ENCODE data around the gene WDR73. TPM values are rescaled to one million over a fixed set of nuclear protein-coding genes. Genes with fewer than 3 reads are reported as not detected.

Gene WDR73
- polyA plus RNA-seq, 1 donor (not counting 4 experiments of a cell fraction or from before 2014, with no cell fraction given) = 23.6 TPM

DNA sequence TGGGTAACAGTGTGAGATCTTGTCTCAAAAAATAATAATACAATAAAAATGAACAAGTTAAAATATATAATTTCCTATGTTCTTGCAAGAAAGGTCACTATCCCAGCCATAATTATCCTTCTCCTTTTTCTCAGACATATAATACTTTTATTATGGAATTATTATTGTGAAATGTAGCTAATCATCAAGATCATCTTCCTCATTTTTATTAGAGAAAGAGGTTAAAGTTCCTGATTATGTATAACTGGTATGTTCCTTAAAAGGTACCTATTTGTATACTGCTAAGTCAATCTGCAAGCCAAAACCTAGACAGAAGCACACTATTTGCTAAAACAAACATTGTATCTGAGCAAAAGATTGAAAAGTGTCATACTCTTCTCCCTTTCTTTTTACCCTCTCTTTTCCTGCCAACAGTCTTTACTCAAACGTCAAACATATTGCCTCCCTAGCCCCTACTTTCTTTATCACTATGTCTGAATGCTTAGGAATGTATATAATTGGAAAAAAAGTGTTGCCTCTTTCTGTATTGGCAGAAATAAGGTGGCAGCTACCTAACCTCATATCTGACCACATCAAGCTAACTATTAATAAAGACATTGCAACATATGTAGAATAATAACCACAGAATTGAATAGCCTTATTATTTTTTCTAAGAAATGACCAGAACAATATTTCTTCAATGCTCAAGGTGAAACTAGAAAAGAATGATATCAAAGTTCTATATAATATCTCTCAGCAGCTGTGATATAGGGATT, 43.3 kb upstream of the WDR73 start:
- H3K9me3 ChIP-seq (ENCODE audit: control insufficient read depth, low read depth, low read length) = no peaks in the 10 kb centered on the region
- H4K20me1 ChIP-seq (ENCODE audit: control insufficient read depth, extremely low read depth, insufficient read depth, low read length) = no peaks in the 10 kb centered on the region
- no peak overlapping the region for H3K4me2 ChIP-seq (ENCODE audit: control insufficient read depth, extremely low read depth, insufficient read depth, low read depth, low read length)
- DNase-seq (ENCODE audit: low read depth, low spot score) = no peak
- H3K36me3 ChIP-seq (ENCODE audit: control insufficient read depth in 2 of 2, extremely low read depth in 1 of 2, insufficient read depth in 2 of 2, low read length in 2 of 2) = no peaks in the 10 kb centered on the region
- H2AFZ ChIP-seq (ENCODE audit: control insufficient read depth, low read length) = no peak overlapping the region
- FAIRE-seq = no peak
- H3K27ac ChIP-seq (ENCODE audit: control insufficient read depth, insufficient read depth, low read length) = no peak overlapping the region
- H3K9me1 ChIP-seq (ENCODE audit: control insufficient read depth, extremely low read depth, insufficient read depth, low read length) = no peaks in the 10 kb centered on the region
- H3K79me2 ChIP-seq (ENCODE audit: control insufficient read depth, insufficient read depth, low read length) = peaks cover 93% of the 10 kb centered on the region
- H3K4me1 ChIP-seq (ENCODE audit: control insufficient read depth, extremely low read depth, insufficient read depth, low read length) = peaks cover 9% of the 10 kb centered on the region
- H3K9ac ChIP-seq (ENCODE audit: control insufficient read depth, extremely low read depth, insufficient read depth, low read length) = no peak overlapping the region
- dilution Hi-C loops (cut with MboI; ENCODE audit: extremely low pct_ligation_motif_present, low sequenced_read_pairs) = no loop called here
- H3K27me3 ChIP-seq (ENCODE audit: control insufficient read depth, extremely low read depth, insufficient read depth, low read length) = no peaks in the 10 kb centered on the region
- H3K4me3 ChIP-seq (ENCODE audit: control insufficient read depth in 2 of 3, extremely low read depth in 1 of 3, insufficient read depth in 2 of 3, low read depth in 1 of 3, low read length in 3 of 3) = no peak overlapping the region
- no peak for TF ChIP-seq CTCF (optimal IDR thresholded peaks at IDR 0.05 in 1 of 3, IDR thresholded peaks at IDR 0.05 in 1 of 3, conservative IDR thresholded peaks at IDR 0.05 in 1 of 3; ENCODE audit: extremely low read depth in 1 of 3, insufficient read depth in 2 of 3, low read length in 3 of 3)
- TF ChIP-seq EZH2 (IDR thresholded peaks at IDR 0.05; ENCODE audit: low read length) = no peak

DNA sequence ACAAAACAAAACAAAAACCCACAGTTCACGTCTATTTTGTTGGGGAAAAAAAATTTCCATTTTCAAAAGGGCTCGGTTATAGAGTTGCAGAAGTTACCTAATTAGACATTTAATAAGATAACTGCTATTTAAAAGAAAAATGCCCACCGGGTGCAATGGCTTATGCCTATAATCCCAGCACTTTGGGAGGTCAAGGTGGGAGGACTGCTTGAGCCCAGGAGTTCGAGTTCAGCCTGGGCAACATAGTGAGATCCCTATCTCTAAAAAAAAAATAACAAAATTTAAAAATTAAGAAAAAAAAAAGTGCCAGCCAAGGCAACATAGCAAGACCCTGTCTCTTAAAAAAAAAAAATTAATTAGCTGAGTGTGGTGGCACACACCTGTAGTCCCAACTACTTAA, 42.7 kb upstream of the WDR73 start:
- dilution Hi-C loops (cut with MboI; ENCODE audit: extremely low pct_ligation_motif_present, low sequenced_read_pairs) = no loop called here
- Histone ChIP-seq H3K9ac (ENCODE audit: control insufficient read depth, extremely low read depth, insufficient read depth, low read length) (no peak overlapping the region), H3K36me3 (ENCODE audit: control insufficient read depth in 2 of 2, extremely low read depth in 1 of 2, insufficient read depth in 2 of 2, low read length in 2 of 2) (no peaks in the 10 kb centered on the region), H3K27me3 (ENCODE audit: control insufficient read depth, extremely low read depth, insufficient read depth, low read length) (no peaks in the 10 kb centered on the region), H3K27ac (ENCODE audit: control insufficient read depth, insufficient read depth, low read length) (no peak overlapping the region), H3K4me2 (ENCODE audit: control insufficient read depth, extremely low read depth, insufficient read depth, low read depth, low read length) (no peak overlapping the region), H3K79me2 (ENCODE audit: control insufficient read depth, insufficient read depth, low read length) (peaks cover 91% of the 10 kb centered on the region), H3K9me3 (ENCODE audit: control insufficient read depth, low read depth, low read length) (no peaks in the 10 kb centered on the region), H4K20me1 (ENCODE audit: control insufficient read depth, extremely low read depth, insufficient read depth, low read length) (no peaks in the 10 kb centered on the region), H2AFZ (ENCODE audit: control insufficient read depth, low read length) (no peak overlapping the region), H3K4me1 (ENCODE audit: control insufficient read depth, extremely low read depth, insufficient read depth, low read length) (peaks cover 9% of the 10 kb centered on the region), H3K4me3 (ENCODE audit: control insufficient read depth in 2 of 3, extremely low read depth in 1 of 3, insufficient read depth in 2 of 3, low read depth in 1 of 3, low read length in 3 of 3) (no peak overlapping the region), H3K9me1 (ENCODE audit: control insufficient read depth, extremely low read depth, insufficient read depth, low read length) (no peaks in the 10 kb centered on the region)
- DNase-seq (ENCODE audit: low read depth, low spot score) = no peak
- TF ChIP-seq CTCF (optimal IDR thresholded peaks at IDR 0.05 in 1 of 3, IDR thresholded peaks at IDR 0.05 in 1 of 3, conservative IDR thresholded peaks at IDR 0.05 in 1 of 3; ENCODE audit: extremely low read depth in 1 of 3, insufficient read depth in 2 of 3, low read length in 3 of 3) (no peak), EZH2 (IDR thresholded peaks at IDR 0.05; ENCODE audit: low read length) (no peak)
- FAIRE-seq = no peak
